ENCODE measurements around the gene INHA.

The INHA gene, protein sequence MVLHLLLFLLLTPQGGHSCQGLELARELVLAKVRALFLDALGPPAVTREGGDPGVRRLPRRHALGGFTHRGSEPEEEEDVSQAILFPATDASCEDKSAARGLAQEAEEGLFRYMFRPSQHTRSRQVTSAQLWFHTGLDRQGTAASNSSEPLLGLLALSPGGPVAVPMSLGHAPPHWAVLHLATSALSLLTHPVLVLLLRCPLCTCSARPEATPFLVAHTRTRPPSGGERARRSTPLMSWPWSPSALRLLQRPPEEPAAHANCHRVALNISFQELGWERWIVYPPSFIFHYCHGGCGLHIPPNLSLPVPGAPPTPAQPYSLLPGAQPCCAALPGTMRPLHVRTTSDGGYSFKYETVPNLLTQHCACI

DNA sequence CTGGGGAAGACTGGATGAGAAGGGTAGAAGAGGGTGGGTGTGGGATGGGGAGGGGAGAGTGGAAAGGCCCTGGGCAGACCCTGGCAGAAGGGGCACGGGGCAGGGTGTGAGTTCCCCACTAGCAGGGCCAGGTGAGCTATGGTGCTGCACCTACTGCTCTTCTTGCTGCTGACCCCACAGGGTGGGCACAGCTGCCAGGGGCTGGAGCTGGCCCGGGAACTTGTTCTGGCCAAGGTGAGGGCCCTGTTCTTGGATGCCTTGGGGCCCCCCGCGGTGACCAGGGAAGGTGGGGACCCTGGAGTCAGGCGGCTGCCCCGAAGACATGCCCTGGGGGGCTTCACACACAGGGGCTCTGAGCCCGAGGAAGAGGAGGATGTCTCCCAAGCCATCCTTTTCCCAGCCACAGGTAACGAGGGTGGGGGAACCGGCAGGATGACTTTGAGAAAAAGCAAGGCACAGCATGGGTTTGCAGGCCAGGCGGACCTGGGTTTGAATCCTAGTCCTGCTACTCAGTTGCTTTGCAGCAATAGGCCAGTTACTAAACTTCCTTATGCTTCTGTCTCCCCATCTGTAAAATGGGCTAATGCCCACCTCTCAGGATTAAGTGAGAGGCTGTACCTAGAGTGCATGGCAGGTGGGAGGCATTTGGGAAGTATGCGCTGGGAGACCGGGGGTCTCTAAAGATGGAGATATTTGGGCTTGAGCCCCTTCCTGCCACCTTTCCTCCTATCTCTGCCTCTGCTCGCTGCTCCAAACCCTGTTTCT, at the start of gene INHA:
INHA (plus strand) TSS at position 74 of the 765 bp plus-strand sequence; CDS start at position 139, 65 bp downstream.
- no peak for FAIRE-seq

DNA sequence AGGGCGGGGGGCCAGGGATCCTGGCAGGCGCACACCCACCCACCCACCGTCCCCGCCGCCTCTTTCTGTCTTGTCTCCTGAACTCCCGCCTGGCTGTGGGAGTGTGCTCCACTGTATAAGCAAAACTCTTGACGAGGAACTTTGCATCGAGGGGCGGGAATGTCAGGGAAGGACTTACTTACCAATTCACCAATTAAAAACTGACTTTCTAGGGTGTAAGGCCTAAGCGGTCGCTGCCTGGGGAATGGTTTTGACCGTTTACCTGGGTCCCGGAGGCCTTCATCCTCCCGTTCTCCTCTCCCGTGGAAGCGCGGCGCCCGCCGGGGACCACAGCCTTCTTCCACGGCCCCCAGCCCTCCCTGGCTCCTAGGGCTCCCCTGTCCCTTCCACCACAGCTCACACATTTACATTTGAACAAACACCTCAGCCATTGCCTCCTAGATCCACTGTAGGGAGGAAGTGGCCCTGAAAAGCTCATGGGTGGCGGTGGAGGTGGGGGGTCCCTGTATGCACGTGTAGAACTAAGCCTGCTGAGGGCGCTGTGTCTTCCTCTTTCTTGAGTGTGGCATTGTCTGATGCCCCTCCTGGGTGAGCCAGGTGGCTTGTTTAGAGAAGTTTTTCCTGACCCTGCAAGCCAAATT, 49.0 kb upstream of the INHA start:
- no peak for FAIRE-seq

DNA sequence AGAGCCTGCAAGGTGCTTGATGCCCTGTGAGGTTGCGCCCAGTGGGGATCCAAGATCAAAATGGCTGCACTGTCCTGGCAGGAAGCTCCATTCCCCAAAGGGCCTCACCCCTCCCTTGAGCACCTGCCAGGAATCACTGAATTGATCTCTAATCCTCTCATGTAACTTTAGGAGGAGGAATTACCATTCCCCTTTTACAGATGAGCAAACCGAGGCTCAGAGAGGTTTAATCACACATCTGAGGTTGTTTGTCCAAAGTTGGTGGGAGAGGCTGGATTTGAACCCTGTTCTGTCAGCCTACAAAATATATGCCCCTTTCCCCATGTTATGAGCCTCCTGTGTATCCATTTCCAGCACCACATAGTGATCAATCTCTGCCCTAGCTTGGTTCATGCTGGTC, 47.3 kb upstream of the INHA start:
- FAIRE-seq: no peak

DNA sequence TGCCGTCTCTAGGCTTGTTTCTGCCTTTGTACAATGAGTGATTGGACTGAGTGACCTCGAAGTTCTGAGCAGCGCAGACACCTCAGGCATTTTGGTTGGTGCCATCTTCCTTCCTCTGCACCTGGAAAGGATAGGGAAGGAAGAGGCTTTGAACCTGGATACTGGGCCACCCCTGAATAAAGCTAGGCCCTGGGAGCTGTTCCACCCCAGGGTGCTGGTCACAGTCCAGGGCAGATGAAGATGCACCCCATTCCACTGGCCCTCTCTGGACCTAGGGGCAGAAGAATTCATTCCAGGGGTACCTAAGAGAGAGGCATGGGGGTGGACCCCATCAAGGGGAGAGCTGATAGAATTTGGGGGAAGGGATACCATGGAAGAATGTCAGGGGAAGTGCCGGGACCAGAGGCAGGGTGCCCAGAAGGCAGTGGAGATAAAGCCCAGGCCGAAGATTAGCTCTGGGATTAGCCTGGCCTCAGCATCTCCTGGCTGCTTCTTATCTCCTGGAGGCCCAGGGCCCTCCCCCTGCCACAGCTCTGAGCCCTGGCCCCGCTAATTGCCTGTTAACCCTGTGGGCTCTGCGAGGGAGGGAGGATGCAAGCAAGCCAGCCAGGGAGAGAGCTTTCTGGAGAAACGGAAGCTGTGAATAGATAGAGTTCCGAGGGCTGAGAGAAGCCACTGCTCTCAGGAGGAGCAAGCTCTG, 46.4 kb upstream of the INHA start:
- FAIRE-seq: no peak

DNA sequence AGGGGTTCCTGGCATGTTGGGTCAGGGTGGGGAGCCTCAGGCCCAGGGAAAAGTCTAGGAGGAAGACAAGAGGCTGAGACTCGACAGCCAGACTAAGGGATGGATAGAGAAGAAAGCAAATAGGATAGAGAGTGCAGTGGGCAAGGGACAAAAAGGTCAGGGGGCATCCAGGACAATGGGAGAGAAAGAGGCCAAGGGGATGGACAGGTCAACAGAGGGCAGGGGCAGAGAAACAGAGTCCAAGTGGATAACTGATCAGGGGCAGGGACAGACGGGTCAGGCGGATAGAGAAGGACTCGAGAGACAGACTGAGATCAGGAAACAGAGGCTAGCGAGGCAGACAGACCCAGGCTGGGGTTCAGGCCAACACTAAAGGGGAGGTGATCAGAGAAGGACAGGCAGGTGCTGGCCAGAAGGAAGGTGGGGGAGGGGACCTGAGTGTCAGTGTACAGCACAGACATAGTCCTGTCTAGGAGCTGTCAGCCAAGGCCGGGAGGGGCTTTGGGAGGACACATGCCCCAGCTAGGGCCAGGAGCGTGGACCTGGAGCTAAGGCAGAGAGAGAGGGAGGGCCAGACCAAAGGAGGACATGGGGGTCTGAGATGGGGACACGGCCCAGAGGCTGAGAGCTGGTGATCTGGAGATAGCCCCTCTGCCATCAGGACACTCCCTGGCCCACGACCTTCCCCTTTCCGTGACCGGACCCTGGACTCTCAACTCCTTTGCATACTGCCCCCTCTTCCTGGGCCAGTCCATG, 45.6 kb upstream of the INHA start:
- FAIRE-seq: no peak

DNA sequence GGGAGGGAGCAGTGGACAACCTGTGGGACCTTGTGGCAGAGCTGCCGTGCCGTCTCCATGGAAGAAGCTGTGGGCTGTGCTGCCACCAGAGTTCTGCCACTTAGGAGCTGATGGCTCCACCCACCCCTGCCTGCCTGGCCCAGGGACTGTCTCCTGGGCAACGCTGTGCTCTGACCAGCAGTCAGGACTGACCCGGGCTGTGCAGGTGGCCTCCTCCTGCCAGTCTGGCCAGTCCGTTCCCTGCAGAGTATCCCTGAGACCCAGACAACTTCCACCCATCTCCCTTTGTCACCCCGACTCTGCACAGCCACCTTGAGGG, 45.1 kb upstream of the INHA start:
- FAIRE-seq: no peak

DNA sequence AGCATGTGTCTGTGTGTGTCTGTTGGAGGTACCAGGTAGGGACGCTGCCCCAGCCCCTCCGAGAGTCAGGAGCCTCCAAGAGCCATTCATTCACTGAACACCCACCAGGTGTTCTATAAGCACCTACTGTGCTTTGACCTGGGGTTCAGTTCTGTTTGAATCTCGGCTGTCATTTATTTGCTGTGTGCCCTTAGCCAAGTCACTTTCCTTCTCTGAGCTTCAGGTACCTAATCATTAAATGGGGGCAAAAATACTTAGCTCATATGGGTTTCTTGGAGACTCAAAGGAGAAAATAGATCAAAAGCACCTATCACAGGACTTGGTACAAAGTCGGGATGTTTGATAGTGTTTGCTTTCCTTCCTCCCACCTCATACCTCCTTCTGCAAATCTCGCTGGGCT, 44.6 kb upstream of the INHA start:
- FAIRE-seq: no peak

DNA sequence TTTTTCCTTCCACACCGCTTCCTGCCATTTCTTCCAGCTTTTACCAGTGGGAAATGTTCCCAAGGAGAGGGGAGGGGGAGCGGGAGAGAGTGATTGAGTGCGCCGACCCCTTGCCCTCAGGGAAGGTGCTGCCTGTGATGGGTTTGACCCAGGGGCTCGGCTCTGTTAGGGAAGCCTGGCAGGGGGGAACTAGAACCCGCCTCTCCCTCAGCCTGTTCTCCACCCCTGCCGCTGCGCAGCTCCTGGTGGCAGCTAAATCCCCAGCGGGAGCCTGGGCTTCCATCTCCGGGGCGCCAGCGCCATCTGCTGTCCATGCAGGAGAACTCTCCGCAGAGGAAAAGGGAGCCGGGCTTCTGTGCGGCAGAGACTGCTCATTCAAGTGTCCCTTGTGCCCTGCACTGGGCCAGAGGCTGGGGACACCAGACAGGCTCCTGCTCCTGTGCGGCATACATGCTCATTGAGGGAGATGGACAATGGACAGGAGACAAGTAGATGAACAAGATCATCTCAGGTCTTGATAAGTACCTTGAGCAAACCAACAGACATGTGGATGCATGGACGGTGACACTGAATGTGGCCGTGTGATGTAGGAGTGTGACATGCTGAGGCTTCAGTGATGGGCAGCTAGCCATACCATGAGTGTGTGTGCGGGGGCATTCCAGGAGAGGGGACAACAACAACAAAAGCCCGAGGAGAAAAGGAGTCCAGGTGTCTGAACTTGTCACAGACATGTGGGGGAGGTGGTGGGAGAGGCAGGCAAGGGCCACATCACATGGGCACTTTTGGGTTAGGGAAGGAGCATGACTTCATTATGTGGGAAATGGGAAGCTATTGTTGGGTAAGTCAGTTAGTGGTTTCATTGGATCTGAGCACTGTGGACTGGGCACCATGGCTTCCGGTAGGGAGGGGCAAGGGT, 41.8 kb upstream of the INHA start:
- peak; percentile 18 for FAIRE-seq

DNA sequence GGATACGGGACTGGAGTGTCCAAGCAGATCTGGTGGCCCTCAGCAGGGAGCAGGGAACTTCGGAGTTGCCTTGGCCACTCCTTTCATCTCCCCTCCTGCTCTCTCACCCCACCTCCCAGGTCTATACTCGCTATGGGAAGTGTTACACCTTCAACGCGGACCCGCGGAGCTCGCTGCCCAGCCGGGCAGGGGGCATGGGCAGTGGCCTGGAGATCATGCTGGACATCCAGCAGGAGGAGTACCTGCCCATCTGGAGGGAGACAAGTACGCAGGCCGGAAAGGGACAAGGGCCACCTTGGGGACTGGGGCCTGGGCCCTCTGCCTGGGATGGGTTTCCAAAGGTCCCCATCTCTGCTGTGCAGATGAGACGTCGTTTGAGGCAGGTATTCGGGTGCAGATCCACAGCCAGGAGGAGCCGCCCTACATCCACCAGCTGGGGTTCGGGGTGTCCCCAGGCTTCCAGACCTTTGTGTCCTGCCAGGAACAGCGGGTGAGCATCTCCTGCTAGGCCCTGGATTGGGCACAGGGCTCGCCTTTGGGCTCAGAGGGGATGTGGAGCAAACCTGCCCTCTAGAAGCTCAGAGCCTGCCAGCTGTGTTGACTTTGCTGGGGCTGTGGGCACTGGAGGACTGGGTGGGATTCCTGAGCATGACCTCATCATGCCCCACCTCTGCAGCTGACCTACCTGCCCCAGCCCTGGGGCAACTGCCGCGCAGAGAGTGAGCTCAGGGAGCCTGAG, 40.3 kb upstream of the INHA start:
- FAIRE-seq: no peak

DNA sequence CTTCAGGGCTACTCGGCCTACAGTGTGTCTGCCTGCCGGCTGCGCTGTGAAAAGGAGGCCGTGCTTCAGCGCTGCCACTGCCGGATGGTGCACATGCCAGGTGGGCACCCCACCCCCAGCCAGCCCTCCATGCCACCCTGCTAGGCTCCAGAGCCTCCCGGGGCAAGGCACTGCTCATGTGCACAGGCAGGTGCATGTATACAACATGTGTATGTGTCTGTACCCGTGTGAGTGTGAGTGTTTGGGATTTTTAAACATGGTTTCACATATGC, 39.8 kb upstream of the INHA start:
- FAIRE-seq: no peak

DNA sequence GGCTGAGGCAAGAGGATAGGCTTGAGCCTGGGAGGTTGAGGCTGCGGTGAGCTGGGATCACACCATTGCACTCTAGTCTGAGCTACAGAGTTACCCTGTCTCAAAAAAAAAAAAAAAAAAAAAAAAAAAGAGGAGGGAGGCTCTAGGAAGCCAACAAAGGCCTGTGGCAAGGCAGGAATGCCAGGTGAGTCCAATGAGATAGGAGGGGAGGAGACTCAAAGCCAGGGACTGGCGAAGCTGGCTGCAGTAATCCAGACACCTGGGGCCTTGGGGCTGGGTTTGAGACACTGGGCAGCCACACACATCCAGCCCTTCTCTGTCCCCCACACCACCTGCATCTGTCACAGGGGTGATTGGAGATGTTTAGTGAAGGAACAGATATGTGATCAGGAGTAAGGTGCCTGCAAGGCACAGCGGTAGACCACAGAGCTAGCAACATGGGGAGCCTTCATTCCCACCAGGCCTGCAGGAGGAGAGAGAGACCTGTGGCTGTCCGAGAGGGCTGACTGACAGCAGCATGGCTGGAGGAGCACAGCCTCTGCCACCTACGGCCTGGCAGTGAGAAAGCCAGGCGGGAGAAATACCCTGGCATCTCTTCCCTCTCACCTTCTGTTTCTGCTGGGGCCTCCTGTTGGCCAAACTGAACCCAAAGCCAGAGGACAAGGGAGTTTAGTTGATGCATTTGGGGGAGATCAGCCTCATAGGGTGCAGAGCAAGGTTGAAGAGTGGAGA, 38.0 kb upstream of the INHA start:
- no peak for FAIRE-seq

DNA sequence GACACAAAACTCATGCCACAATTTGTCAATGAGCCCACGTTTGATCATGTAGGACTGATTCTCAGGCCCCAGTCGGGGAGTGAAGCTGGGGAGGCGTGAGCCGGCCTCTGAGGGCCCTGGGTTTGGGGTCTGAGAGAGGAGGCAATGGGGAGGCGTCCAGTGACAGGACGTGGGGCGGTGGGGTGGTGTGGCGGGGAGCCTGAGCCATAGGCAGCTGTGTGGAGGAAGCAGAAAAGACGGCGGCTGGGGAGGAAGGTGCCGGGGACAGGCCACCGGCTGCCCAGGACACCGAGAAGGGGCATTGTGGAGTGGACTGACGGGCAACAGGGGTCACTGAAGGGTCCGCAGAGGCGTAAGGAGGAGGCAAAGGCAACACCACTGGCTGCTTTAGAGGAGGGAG, 35.7 kb upstream of the INHA start:
- no peak for FAIRE-seq

DNA sequence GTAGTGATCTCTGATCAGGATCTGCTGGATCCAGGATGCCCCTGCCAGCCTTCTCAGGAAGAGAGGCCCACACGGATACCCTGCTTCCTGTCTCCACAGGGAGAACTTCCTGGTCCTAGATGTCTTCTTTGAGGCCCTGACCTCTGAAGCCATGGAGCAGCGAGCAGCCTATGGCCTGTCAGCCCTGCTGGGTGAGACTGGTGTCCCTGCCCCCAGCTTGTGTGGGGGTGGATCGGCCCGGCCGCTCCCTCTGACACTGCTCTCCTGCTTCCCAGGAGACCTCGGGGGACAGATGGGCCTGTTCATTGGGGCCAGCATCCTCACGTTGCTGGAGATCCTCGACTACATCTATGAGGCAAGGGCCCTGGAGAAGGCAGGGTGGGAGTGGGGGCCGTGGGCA, 35.1 kb upstream of the INHA start:
- no peak for FAIRE-seq

DNA sequence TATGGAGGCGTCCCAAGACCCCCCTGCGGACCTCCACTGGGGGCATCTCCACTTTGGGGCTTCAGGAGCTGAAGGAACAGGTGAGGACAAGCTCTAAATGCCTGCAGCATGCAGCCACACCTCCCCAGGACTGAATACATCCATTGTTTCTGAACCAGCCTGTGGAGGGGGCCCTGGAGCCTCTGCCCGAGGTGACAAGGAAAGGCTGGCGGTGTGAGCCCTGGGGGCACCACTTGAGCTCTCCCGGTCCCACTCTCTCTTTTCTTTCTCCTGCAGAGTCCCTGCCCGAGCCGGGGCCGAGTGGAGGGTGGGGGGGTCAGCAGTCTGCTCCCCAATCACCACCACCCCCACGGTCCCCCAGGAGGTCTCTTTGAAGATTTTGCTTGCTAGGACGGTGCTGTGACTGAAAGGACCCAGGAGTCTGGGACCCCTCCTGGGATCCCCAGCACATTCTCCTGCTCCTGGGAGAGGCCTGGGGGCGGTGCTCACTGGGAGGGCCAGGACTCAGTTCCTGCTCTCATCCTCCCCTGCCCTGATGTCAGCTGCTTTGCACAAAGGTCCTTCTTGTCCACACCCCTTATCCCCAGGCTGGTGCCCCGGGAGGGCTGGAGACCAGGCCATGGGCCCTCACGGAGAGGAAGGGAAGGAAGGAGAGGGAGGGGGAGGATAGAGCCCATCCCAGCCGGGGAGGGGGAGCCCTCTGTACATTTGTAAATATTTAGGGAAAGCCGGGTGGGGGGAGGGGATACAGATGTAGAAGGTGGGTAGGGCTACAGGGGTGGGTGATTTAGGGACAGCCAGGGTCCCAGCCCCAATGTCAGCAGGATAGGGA, 34.2 kb upstream of the INHA start:
- FAIRE-seq: no peak

DNA sequence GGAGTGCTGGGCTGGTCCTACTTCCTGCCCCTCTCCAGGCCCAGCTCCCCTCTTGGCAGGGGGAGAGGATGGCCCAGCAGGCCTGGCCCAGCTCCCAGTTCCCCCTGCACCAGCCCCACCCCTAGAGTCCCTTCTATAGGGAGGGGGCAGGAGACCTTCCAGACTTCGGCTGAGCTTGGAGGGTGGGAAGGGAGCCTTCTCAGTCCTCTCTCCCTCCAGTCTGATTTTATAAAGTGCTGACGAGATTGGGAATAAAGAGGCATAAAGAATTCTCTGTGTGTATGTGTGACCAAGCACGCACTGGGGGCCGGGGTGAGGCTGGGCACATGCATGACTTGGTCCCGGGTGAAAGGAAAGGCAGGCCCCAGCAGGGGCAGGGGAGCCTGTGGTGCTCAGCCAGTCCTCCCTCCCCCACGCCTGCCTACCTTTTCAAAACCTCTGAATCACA, 33.6 kb upstream of the INHA start:
- no peak for FAIRE-seq

DNA sequence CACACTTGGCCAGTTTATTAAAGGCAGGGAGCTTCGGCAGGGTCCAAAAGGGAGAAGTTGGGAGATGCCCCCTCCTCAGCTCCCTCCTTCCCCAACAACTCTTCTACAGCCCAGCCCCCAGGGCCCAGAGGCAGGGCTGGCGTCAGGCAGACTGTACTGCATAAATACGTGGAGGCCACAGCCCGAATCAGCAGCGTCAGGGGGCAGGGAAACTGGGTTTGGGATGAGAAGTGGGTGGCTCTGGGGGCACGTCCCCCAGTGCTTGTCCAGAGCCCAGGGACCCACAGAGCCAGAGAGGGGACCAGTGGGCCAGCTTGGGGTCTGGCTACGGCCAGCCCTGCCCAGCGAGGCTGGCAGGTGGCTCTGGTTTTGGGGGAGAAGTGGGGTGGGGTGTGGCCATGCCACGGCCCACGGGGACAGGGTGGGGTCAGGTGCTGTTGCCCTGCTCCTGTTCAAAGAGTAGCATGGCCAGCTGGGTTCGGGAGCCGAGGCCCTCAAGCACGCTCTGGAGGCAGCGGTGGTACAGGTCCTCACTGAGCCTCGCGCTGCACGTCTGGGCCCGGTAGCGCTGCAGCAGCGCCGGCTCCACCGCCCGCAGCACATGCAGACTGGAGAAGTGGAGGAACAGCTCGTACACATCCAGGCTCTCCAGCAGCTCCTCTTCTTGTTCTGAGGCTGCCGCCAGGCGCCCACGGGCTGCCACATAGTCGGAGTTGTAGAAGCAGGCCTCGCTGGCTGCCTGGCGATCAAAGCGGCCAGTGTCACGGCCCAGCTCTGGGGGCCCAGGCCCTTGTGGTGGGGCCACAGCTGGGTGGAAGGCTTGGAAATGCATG, 32.9 kb upstream of the INHA start:
- FAIRE-seq: no peak

DNA sequence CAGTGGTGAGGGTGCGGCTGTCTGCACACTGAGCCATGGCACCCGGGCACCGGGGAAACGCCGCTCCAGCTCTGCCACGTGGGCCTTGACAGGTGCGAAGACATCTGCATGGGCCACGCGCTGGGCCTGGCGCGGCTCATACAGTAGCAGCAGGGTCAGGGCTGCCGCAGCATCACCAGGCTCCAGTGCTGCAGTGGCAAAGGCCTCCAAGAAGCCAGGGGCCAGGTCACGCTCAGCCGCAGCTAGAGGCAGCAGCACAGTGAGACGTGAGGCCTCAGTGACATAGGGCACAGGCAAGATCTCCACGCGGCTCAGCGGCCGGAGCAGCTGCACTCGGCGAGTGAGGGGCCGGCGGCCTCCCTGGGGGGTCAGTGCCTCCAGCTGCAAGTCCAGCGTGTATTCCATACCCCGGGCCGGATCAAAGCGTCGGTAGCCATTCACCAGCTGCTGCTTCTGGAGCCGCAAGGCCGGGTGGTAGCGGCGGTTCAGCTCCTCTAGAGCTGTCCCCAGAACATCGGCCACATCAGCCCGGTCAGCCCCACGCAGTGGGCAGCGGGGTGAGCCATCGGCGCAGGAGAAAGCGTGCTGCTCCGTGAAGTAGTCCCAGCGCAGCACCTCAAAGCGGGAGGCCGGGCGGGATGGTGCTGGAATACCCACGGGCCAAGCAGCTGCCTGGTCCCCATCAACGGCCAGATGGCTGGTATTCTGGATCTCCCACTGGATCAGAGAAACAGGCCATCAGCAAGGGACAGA, 32.0 kb upstream of the INHA start:
- FAIRE-seq: no peak

All from endometrium (tissue), 2 donors.